ENCODE results near the gene HNRNPUL1.

HNRNPUL1 gene

GRCh38 chr19:41307954-41308449 is 43.8 kb downstream of the HNRNPUL1 start:
- Mint-ChIP-seq H3K36me3 (peaks cover 45% of the 10 kb centered on the region), H3K4me1 (peaks cover 67% of the 10 kb centered on the region), H3K9me3 (no peaks in the 10 kb centered on the region), H3K27me3 (no peaks in the 10 kb centered on the region), H3K27ac (peak overlapping the region; percentile 99), H3K4me3 (peak overlapping the region; percentile 96)
- no peak for ATAC-seq

GRCh38 chr19:41308450-41309179 is 44.4 kb downstream of the HNRNPUL1 start:
- peak; percentile 74 for ATAC-seq
- Mint-ChIP-seq H3K4me3 (peak overlapping the region; percentile 96), H3K4me1 (peaks cover 67% of the 10 kb centered on the region), H3K9me3 (no peaks in the 10 kb centered on the region), H3K36me3 (peaks cover 48% of the 10 kb centered on the region), H3K27ac (peak overlapping the region; percentile 99), H3K27me3 (no peaks in the 10 kb centered on the region)

GRCh38 chr19:41309180-41310032 is 45.2 kb downstream of the HNRNPUL1 start:
- Mint-ChIP-seq H3K27me3 (no peaks in the 10 kb centered on the region), H3K27ac (peak overlapping the region; percentile 99), H3K4me1 (peaks cover 62% of the 10 kb centered on the region), H3K9me3 (no peaks in the 10 kb centered on the region), H3K36me3 (peaks cover 44% of the 10 kb centered on the region), H3K4me3 (peak overlapping the region; percentile 96)
- ATAC-seq: peak; percentile 4

- H3K9me3 Mint-ChIP-seq: no peaks in the 10 kb centered on the region
- H3K27ac Mint-ChIP-seq: peak within 1 kb of the TSS; percentile 99
- H3K4me1 Mint-ChIP-seq: peaks cover 61% of the 10 kb centered on the region
- H3K4me3 Mint-ChIP-seq: peak within 1 kb of the TSS; percentile 96
- H3K36me3 Mint-ChIP-seq: peaks cover 37% of the 10 kb centered on the region
- H3K27me3 Mint-ChIP-seq: no peaks in the 10 kb centered on the region
- peak; percentile 89 for ATAC-seq
Measured at GRCh38 chr19:41310033-41310831, 46.1 kb downstream of the HNRNPUL1 start, which contains the start of gene CCDC97. Gene CCDC97, plus strand, starts transcription at chr19:41310172. Its CDS starts 139 bp downstream, at chr19:41310311.

GRCh38 chr19:41311072-41311471 is 46.9 kb downstream of the HNRNPUL1 start:
- Mint-ChIP-seq H3K4me3 (peak overlapping the region; percentile 53), H3K27ac (peak overlapping the region; percentile 99), H3K36me3 (peaks cover 34% of the 10 kb centered on the region), H3K9me3 (no peaks in the 10 kb centered on the region), H3K4me1 (peaks cover 61% of the 10 kb centered on the region), H3K27me3 (no peaks in the 10 kb centered on the region)
- ATAC-seq: no peak

GRCh38 chr19:41311613-41312012 is 47.4 kb downstream of the HNRNPUL1 start:
- Mint-ChIP-seq H3K36me3 (peaks cover 38% of the 10 kb centered on the region), H3K27ac (peak overlapping the region; percentile 99), H3K4me3 (peak overlapping the region; percentile 53), H3K9me3 (no peaks in the 10 kb centered on the region), H3K4me1 (peaks cover 60% of the 10 kb centered on the region), H3K27me3 (no peaks in the 10 kb centered on the region)
- no peak for ATAC-seq

GRCh38 chr19:41316306-41316920 is 52.2 kb downstream of the HNRNPUL1 start:
- H3K36me3 Mint-ChIP-seq: peaks cover 61% of the 10 kb centered on the region
- no peak overlapping the region for H3K27ac Mint-ChIP-seq
- H3K27me3 Mint-ChIP-seq: no peaks in the 10 kb centered on the region
- no peaks in the 10 kb centered on the region for H3K9me3 Mint-ChIP-seq
- no peak for ATAC-seq
- H3K4me3 Mint-ChIP-seq: no peak overlapping the region
- peaks cover 44% of the 10 kb centered on the region for H3K4me1 Mint-ChIP-seq

GRCh38 chr19:41318696-41319499 is 54.7 kb downstream of the HNRNPUL1 start:
- Mint-ChIP-seq H3K27ac (peak overlapping the region; percentile 64), H3K9me3 (no peaks in the 10 kb centered on the region), H3K4me1 (peaks cover 45% of the 10 kb centered on the region), H3K4me3 (no peak overlapping the region), H3K27me3 (no peaks in the 10 kb centered on the region), H3K36me3 (peaks cover 51% of the 10 kb centered on the region)
- ATAC-seq: no peak

GRCh38 chr19:41319500-41320184 is 55.5 kb downstream of the HNRNPUL1 start:
- Mint-ChIP-seq H3K4me3 (no peak overlapping the region), H3K36me3 (peaks cover 51% of the 10 kb centered on the region), H3K27ac (no peak overlapping the region), H3K9me3 (no peaks in the 10 kb centered on the region), H3K27me3 (no peaks in the 10 kb centered on the region), H3K4me1 (peaks cover 53% of the 10 kb centered on the region)
- ATAC-seq: peak; percentile 9

GRCh38 chr19:41320185-41320518 is 56.0 kb downstream of the HNRNPUL1 start:
- Mint-ChIP-seq H3K36me3 (peaks cover 51% of the 10 kb centered on the region), H3K27ac (no peak overlapping the region), H3K4me3 (no peak overlapping the region), H3K4me1 (peaks cover 58% of the 10 kb centered on the region), H3K9me3 (no peaks in the 10 kb centered on the region), H3K27me3 (no peaks in the 10 kb centered on the region)
- ATAC-seq: no peak

GRCh38 chr19:41320568-41320967 is 56.4 kb downstream of the HNRNPUL1 start:
- no peaks in the 10 kb centered on the region for H3K27me3 Mint-ChIP-seq
- peaks cover 62% of the 10 kb centered on the region for H3K4me1 Mint-ChIP-seq
- H3K36me3 Mint-ChIP-seq: peaks cover 51% of the 10 kb centered on the region
- H3K9me3 Mint-ChIP-seq: no peaks in the 10 kb centered on the region
- ATAC-seq: no peak
- peak overlapping the region; percentile 31 for H3K27ac Mint-ChIP-seq
- H3K4me3 Mint-ChIP-seq: no peak overlapping the region

GRCh38 chr19:41321204-41321599 is 57.0 kb downstream of the HNRNPUL1 start:
- H3K36me3 Mint-ChIP-seq: peaks cover 48% of the 10 kb centered on the region
- peaks cover 68% of the 10 kb centered on the region for H3K4me1 Mint-ChIP-seq
- peak overlapping the region; percentile 31 for H3K27ac Mint-ChIP-seq
- H3K27me3 Mint-ChIP-seq: no peaks in the 10 kb centered on the region
- ATAC-seq: no peak
- no peak overlapping the region for H3K4me3 Mint-ChIP-seq
- no peaks in the 10 kb centered on the region for H3K9me3 Mint-ChIP-seq

GRCh38 chr19:41321600-41322270 is 57.6 kb downstream of the HNRNPUL1 start:
- ATAC-seq: no peak
- H3K27me3 Mint-ChIP-seq: no peaks in the 10 kb centered on the region
- no peaks in the 10 kb centered on the region for H3K9me3 Mint-ChIP-seq
- no peak overlapping the region for H3K4me3 Mint-ChIP-seq
- H3K36me3 Mint-ChIP-seq: peaks cover 42% of the 10 kb centered on the region
- peak overlapping the region; percentile 80 for H3K27ac Mint-ChIP-seq
- peaks cover 71% of the 10 kb centered on the region for H3K4me1 Mint-ChIP-seq

Data from stimulated activated memory B cell treated with anti-CD40 and anti-IgM and Interleukin-4, amounts not matched to agents 10 μg/mL and 1 μg/mL and 100 μg/mL, for 72 hours (primary cell).